A673 (cell line): ENCODE results near the gene LCN1. TPM values are rescaled to one million over a fixed set of nuclear protein-coding genes. Genes with fewer than 3 reads are reported as not detected.

Source experiments
- BruUV-seq: library from RNA; stranded (reverse); fragments of 400-500 nt; replicated peaks from 2 replicates; lab custom pipeline; 2021; lab: Mats Ljungman, UMichigan
- CTCF ChIA-PET: fragments of 300-600 bp; sonication (Branson Sonifier 250); formaldehyde crosslinking; loops from one replicate; lab custom pipeline; 2022; ENCODE audit warnings: antibody characterized with exemption; lab: Charles Lee
- POLR2A ChIA-PET: fragments of 300-600 bp; sonication (Branson Sonifier 250); formaldehyde crosslinking; loops from one replicate; lab custom pipeline; 2022; ENCODE audit warnings: antibody characterized with exemption; ENCODE audit not compliant: low non-redundant PET; lab: Charles Lee
- DNase-seq: peaks from one replicate; pipeline ENCODE4 v3.0.0-alpha.2; 2015; ENCODE audit warnings: low spot score
- H3K27ac ChIP-seq: fragments of 200-600 bp; sonication (generic); 2 replicates; pipeline ENCODE4 v1.5.1; 2016; ENCODE audit warnings: mixed run types, low read depth, mild to moderate bottlenecking, mixed read lengths, antibody characterized with exemption, low read length; ENCODE audit not compliant: poor library complexity, severe bottlenecking
- H3K27me3 ChIP-seq: fragments of 200-600 bp; sonication (generic); replicated peaks from 2 replicates; pipeline ENCODE4 v1.6.1; 2017; ENCODE audit warnings: mixed run types, low read depth, mild to moderate bottlenecking, mixed read lengths, antibody characterized with exemption, low read length; ENCODE audit not compliant: insufficient read depth, poor library complexity
- H3K36me3 ChIP-seq: fragments of 200-600 bp; sonication (generic); 2 replicates; pipeline ENCODE4 v1.6.1; 2016; ENCODE audit warnings: mixed run types, mild to moderate bottlenecking, mixed read lengths, antibody characterized with exemption, low read length; ENCODE audit not compliant: insufficient read depth, poor library complexity, severe bottlenecking
- H3K4me1 ChIP-seq: fragments of 200-600 bp; sonication (generic); 2 replicates; pipeline ENCODE4 v1.6.1; 2017; ENCODE audit warnings: mixed run types, mild to moderate bottlenecking, mixed read lengths, antibody characterized with exemption, low read length; ENCODE audit not compliant: insufficient read depth, poor library complexity, severe bottlenecking
- H3K4me3 ChIP-seq: fragments of 200-600 bp; sonication (generic); 2 replicates; pipeline ENCODE4 v1.5.1; 2016; ENCODE audit warnings: low read depth, mixed run types, mild to moderate bottlenecking, mixed read lengths, low read length; ENCODE audit not compliant: poor library complexity, severe bottlenecking
- H3K9me3 ChIP-seq: fragments of 200-600 bp; sonication (generic); 2 replicates; pipeline ENCODE4 v1.6.1; 2016; ENCODE audit warnings: mixed run types, low read depth, mild to moderate bottlenecking, mixed read lengths, antibody characterized with exemption, low read length; ENCODE audit not compliant: poor library complexity, severe bottlenecking
- EZH2 ChIP-seq: fragments of 200-600 bp; sonication (generic); IDR thresholded peaks from 2 replicates; pipeline ENCODE4 v1.6.1; 2017; ENCODE audit warnings: borderline replicate concordance, low read depth, mild to moderate bottlenecking, mixed read lengths, antibody characterized with exemption, low read length; ENCODE audit not compliant: poor library complexity, severe bottlenecking
- intact Hi-C: fragments of 100-400 bp; cut with micrococcal nuclease; formaldehyde crosslinking; loops from one replicate; pipeline ENCODE4 v1.10.0; 2022; ENCODE audit not compliant: unreplicated experiment
- total RNA-seq: library from RNA; stranded (reverse); gene quantifications from 2 replicates; pipeline ENCODE4 v1.2.3, GENCODE V29; 2021
- TF ChIP-seq, protein P1 (sequence below): fragments of 300-800, 200-600 bp; sonication (generic); conservative IDR thresholded peaks from 2 replicates; pipeline ENCODE4 v1.5.1; 2017; ENCODE audit warnings: low read depth, mild to moderate bottlenecking, antibody characterized with exemption, low read length, moderate library complexity, mixed read lengths

LCN1 gene
- total RNA-seq, 1 experiment from 2014 or later = not detected

DNA sequence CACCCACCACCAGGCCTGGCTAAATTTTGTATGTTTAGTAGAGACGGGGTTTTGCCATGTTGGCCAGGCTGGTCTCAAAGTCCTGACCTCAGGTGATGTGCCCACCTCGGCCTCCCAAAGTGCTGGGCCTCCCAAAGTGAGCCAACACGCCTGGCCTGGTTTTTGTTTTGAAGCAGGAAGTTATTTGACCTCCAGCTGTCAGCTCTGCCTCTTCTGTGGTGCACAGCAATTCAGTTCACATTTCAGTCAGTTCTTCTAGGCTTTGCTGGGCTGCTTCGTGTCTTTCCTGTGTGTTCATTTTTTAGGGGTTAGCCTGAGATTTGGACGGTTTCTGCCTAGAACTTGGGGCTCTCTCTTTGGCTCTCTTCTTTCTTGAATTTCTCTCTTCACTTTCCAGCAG is 8.9 kb downstream of the LCN1 start:
- H3K4me3 ChIP-seq = no peak overlapping the region
- POLR2A ChIA-PET = no interaction called here
- peaks cover under 1% of the 10 kb centered on the region for H3K27me3 ChIP-seq
- no peak for TF ChIP-seq EZH2
- TF ChIP-seq, protein P1, sequence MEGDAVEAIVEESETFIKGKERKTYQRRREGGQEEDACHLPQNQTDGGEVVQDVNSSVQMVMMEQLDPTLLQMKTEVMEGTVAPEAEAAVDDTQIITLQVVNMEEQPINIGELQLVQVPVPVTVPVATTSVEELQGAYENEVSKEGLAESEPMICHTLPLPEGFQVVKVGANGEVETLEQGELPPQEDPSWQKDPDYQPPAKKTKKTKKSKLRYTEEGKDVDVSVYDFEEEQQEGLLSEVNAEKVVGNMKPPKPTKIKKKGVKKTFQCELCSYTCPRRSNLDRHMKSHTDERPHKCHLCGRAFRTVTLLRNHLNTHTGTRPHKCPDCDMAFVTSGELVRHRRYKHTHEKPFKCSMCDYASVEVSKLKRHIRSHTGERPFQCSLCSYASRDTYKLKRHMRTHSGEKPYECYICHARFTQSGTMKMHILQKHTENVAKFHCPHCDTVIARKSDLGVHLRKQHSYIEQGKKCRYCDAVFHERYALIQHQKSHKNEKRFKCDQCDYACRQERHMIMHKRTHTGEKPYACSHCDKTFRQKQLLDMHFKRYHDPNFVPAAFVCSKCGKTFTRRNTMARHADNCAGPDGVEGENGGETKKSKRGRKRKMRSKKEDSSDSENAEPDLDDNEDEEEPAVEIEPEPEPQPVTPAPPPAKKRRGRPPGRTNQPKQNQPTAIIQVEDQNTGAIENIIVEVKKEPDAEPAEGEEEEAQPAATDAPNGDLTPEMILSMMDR = no peak
- H3K9me3 ChIP-seq = no peaks in the 10 kb centered on the region
- no peak for DNase-seq
- H3K27ac ChIP-seq = no peak overlapping the region
- no peaks in the 10 kb centered on the region for H3K4me1 ChIP-seq
- H3K36me3 ChIP-seq = no peaks in the 10 kb centered on the region
- CTCF ChIA-PET = no interaction called here
- BruUV-seq = no TSS peak
- intact Hi-C loops = no loop called here

DNA sequence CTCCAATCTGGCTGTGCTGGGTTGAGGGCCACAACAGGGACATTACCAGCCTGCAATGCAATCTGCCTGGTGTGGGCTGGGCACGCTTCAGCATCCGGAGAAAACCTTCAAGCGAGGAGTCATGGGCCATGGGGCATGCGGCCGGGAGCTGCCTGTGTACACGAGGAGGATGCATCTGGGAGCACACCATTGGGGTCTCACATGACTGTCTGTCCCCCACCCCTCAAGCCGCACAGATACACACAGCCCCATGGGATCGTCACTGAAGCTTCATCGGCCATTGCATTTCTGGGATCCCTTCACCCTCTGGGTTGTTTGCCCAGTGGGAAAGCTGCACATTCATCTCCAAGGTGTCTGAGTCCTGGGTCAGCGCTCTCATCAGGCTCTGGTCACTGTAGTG is 9.9 kb downstream of the LCN1 start:
- POLR2A ChIA-PET = no interaction called here
- no peaks in the 10 kb centered on the region for H3K36me3 ChIP-seq
- CTCF ChIA-PET = no interaction called here
- no peaks in the 10 kb centered on the region for H3K4me1 ChIP-seq
- no peak for DNase-seq
- BruUV-seq = no TSS peak
- H3K4me3 ChIP-seq = no peak overlapping the region
- intact Hi-C loops = no loop called here
- TF ChIP-seq EZH2 = no peak
- TF ChIP-seq, protein P1 = no peak
- H3K27ac ChIP-seq = no peak overlapping the region
- peaks cover 6% of the 10 kb centered on the region for H3K27me3 ChIP-seq
- no peaks in the 10 kb centered on the region for H3K9me3 ChIP-seq

DNA sequence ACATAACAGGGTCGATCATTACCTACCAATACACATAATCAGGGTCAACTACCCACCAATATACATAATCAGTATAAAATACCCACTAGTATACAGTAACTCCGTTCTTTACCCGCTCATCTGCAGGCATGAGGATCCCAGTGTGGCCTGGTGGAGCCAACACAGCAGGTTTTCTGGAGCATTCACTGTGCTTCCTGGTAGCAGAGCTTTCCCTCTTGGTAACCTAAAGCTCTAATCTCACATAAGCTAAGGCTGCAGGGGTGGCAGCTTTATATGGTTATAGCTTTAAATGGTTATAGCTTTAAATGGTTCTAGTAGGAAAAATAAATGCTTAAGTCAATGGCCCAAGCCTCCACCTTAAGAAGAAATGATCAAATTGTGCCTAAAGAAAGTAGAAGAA is 11.9 kb downstream of the LCN1 start:
- intact Hi-C loops = no loop called here
- H3K27me3 ChIP-seq = peaks cover 11% of the 10 kb centered on the region
- POLR2A ChIA-PET = no interaction called here
- no peak overlapping the region for H3K4me3 ChIP-seq
- no peak overlapping the region for H3K27ac ChIP-seq
- BruUV-seq = no TSS peak
- no peaks in the 10 kb centered on the region for H3K36me3 ChIP-seq
- H3K4me1 ChIP-seq = no peaks in the 10 kb centered on the region
- H3K9me3 ChIP-seq = no peaks in the 10 kb centered on the region
- peak; percentile 18 for DNase-seq
- CTCF ChIA-PET = no interaction called here
- TF ChIP-seq, protein P1 = no peak
- TF ChIP-seq EZH2 = no peak
